ENCODE results near the gene UBC.

UBC gene

GRCh38 chr12:124904306-124905098, 9.9 kb downstream of the UBC start (continued):
- TF ChIP-seq ZNF16 (tag by site-specific recombination; IDR thresholded peaks at IDR 0.05; ENCODE audit: low read depth): no peak
- TF ChIP-seq ZNF510 (tag by site-specific recombination; IDR thresholded peaks at IDR 0.05; ENCODE audit: insufficient replicate concordance): no peak
- TF ChIP-seq ZNF169 (tag by site-specific recombination; IDR thresholded peaks at IDR 0.05): no peak
- no peak for TF ChIP-seq ZNF677 (tag by site-specific recombination; IDR thresholded peaks at IDR 0.05)
- peak; percentile 44 for TF ChIP-seq SP7 (tag by site-specific recombination; IDR thresholded peaks at IDR 0.05)
- no peak for TF ChIP-seq HOXC10 (CRISPR knock-in tag; IDR thresholded peaks at IDR 0.05)
- TF ChIP-seq BCL6B (tag by site-specific recombination; IDR thresholded peaks at IDR 0.05): no peak
- TF ChIP-seq ZNF776 (tag by site-specific recombination; IDR thresholded peaks at IDR 0.05; ENCODE audit: borderline replicate concordance): no peak
- no peak for TF ChIP-seq ZNF280D (tag by site-specific recombination; IDR thresholded peaks at IDR 0.05)
- 0 out of 2 replicates have a peak, but pooled peaks have one; percentile 51 for TF ChIP-seq ZNF366 (tag by site-specific recombination; conservative IDR thresholded peaks at IDR 0.05)
- no peak for TF ChIP-seq RBAK (tag by site-specific recombination; IDR thresholded peaks at IDR 0.05)
- TF ChIP-seq ZNF404 (tag by site-specific recombination; IDR thresholded peaks at IDR 0.05): no peak
- TF ChIP-seq GLIS1 (tag by site-specific recombination; IDR thresholded peaks at IDR 0.05): peak; percentile 50
- TF ChIP-seq ZBTB6 (tag by site-specific recombination; IDR thresholded peaks at IDR 0.05): no peak
- no peak for TF ChIP-seq ZNF2 (tag by site-specific recombination; IDR thresholded peaks at IDR 0.05)
- TF ChIP-seq ZNF426 (tag by site-specific recombination; IDR thresholded peaks at IDR 0.05): no peak
- TF ChIP-seq SP3 (tag by site-specific recombination; IDR thresholded peaks at IDR 0.05): peak; percentile 33; the same call in 1 of the 2 replicates
- TF ChIP-seq ZSCAN23 (tag by site-specific recombination; IDR thresholded peaks at IDR 0.05): no peak
- TF ChIP-seq KLF7 (tag by site-specific recombination; IDR thresholded peaks at IDR 0.05; ENCODE audit: borderline replicate concordance): no peak
- TF ChIP-seq ZBTB21 (tag by site-specific recombination; IDR thresholded peaks at IDR 0.05): no peak
- no peak for TF ChIP-seq ZNF571 (tag by site-specific recombination; IDR thresholded peaks at IDR 0.05)
- no peak for TF ChIP-seq PRDM1 (tag by site-specific recombination; IDR thresholded peaks at IDR 0.05)
- TF ChIP-seq ZBTB49 (tag by site-specific recombination; IDR thresholded peaks at IDR 0.05; ENCODE audit: low read depth): no peak
- TF ChIP-seq SP2 (tag by site-specific recombination; IDR thresholded peaks at IDR 0.05): no peak
- TF ChIP-seq ZNF302 (tag by site-specific recombination; IDR thresholded peaks at IDR 0.05; ENCODE audit: low read depth): no peak
- no peak for TF ChIP-seq ZNF280C (tag by site-specific recombination; IDR thresholded peaks at IDR 0.05)
- TF ChIP-seq ZNF664 (tag by site-specific recombination; IDR thresholded peaks at IDR 0.05): no peak
- no peak for TF ChIP-seq ZNF341 (tag by site-specific recombination; IDR thresholded peaks at IDR 0.05; ENCODE audit: low read depth)
- no peak for TF ChIP-seq FEZF1 (tag by site-specific recombination; IDR thresholded peaks at IDR 0.05)
- TF ChIP-seq SETDB1 (IDR thresholded peaks at IDR 0.05; ENCODE audit: insufficient read length, low read length): no peak
- TF ChIP-seq ZNF785 (tag by site-specific recombination; IDR thresholded peaks at IDR 0.05): no peak
- no peak for TF ChIP-seq GLI4 (tag by site-specific recombination; IDR thresholded peaks at IDR 0.05)

All from HEK293 (cell line).